MM.1S (cell line): ENCODE data around the gene ZMYM5.

ENCODE experiments used
- DNase-seq: peaks from one replicate; pipeline ENCODE4 v3.0.0-alpha.2; 2015
- H2AFZ ChIP-seq: fragments of 300-600 bp; sonication (generic); 2 replicates; pipeline ENCODE4 v1.6.0; 2016; ENCODE audit warnings: antibody characterized with exemption, low read length
- H3F3A ChIP-seq: fragments of 300-600 bp; sonication (generic); 2 replicates; pipeline ENCODE4 v1.6.1; 2016; ENCODE audit warnings: mild to moderate bottlenecking, antibody characterized with exemption, low read length, moderate library complexity, mixed read lengths; ENCODE audit not compliant: insufficient read depth
- H3K27ac ChIP-seq: fragments of 300-600 bp; sonication (generic); 2 replicates; pipeline ENCODE4 v1.5.1; 2016; ENCODE audit warnings: mild to moderate bottlenecking, low read length
- H3K27me3 ChIP-seq: fragments of 300-600 bp; sonication (generic); replicated peaks from 2 replicates; pipeline ENCODE4 v1.6.0; 2016; ENCODE audit warnings: low read length; ENCODE audit not compliant: insufficient read depth
- H3K36me3 ChIP-seq: fragments of 300-600 bp; sonication (generic); replicated peaks from 2 replicates; pipeline ENCODE4 v1.6.1; 2016; ENCODE audit warnings: mild to moderate bottlenecking, low read length, mixed read lengths; ENCODE audit not compliant: insufficient read depth
- H3K4me1 ChIP-seq: fragments of 300-600 bp; sonication (generic); 2 replicates; pipeline ENCODE4 v1.6.1; 2016; ENCODE audit warnings: low read length, mixed read lengths
- H3K4me2 ChIP-seq: fragments of 300-600 bp; sonication (generic); 2 replicates; pipeline ENCODE4 v1.6.0; 2016; ENCODE audit warnings: low read depth, low read length
- H3K4me3 ChIP-seq: fragments of 300-600 bp; sonication (generic); 2 replicates; pipeline ENCODE4 v1.5.1; 2016; ENCODE audit warnings: low read length, mixed read lengths
- H3K79me2 ChIP-seq: fragments of 300-600 bp; sonication (generic); 2 replicates; pipeline ENCODE4 v1.6.1; 2016; ENCODE audit warnings: mixed run types, low read length, mixed read lengths
- H3K9ac ChIP-seq: fragments of 300-600 bp; sonication (generic); 2 replicates; pipeline ENCODE4 v1.6.1; 2016; ENCODE audit warnings: low read length, mixed read lengths
- H3K9me2 ChIP-seq: fragments of 300-600 bp; sonication (generic); replicated peaks from 2 replicates; pipeline ENCODE4 v1.6.1; 2016; ENCODE audit warnings: mild to moderate bottlenecking, low read length, mixed read lengths; ENCODE audit not compliant: insufficient read depth
- H3K9me3 ChIP-seq: fragments of 300-600 bp; sonication (generic); replicated peaks from 2 replicates; pipeline ENCODE4 v1.6.1; 2016; ENCODE audit warnings: mild to moderate bottlenecking, low read length, mixed read lengths; ENCODE audit not compliant: insufficient read depth
- H4K20me1 ChIP-seq: fragments of 300-600 bp; sonication (generic); 2 replicates; pipeline ENCODE4 v1.6.1; 2016; ENCODE audit warnings: mild to moderate bottlenecking, low read length, moderate library complexity, mixed read lengths; ENCODE audit not compliant: insufficient read depth
- EZH2 ChIP-seq: fragments of 300-600 bp; sonication (generic); optimal IDR thresholded peaks from 2 replicates; pipeline ENCODE3; 2017; ENCODE audit warnings: low read depth, mild to moderate bottlenecking, antibody characterized with exemption, low read length, mixed read lengths
- EZH2phosphoT487 ChIP-seq: fragments of 300-600 bp; sonication (generic); IDR thresholded peaks from 2 replicates; pipeline ENCODE4 v1.6.1; 2018; ENCODE audit warnings: antibody characterized with exemption, low read length
- TF ChIP-seq, protein P1 (sequence below): fragments of 300-600 bp; sonication (generic); IDR thresholded peaks from 2 replicates; pipeline ENCODE4 v1.5.1; 2016; ENCODE audit warnings: antibody characterized with exemption, low read length, mixed read lengths

Gene ZMYM5

DNA sequence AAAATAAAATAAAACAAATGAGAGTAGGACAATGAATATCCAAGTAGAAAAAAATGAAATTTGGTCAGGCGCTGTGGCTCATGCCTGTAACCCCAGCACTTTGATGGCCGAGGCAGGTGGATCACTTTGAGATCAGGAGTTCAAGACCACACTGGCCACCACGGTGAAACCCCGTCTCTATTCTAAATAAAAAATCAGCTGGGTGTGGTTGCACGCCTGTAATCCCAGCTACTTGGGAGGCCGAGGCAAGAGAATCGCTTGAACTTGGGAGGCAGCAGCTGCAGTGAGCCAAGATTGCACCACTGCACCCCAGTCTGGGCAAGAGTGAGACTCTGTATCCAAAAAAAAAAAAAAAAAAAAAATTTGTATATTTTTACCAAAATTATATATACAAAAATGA is 18.2 kb upstream of the ZMYM5 start:
- no peaks in the 10 kb centered on the region for H3K4me1 ChIP-seq
- H3K4me3 ChIP-seq: no peak overlapping the region
- DNase-seq: no peak
- H3K27me3 ChIP-seq: no peaks in the 10 kb centered on the region
- no peak overlapping the region for H3K9ac ChIP-seq
- no peak overlapping the region for H3K27ac ChIP-seq
- no peaks in the 10 kb centered on the region for H4K20me1 ChIP-seq
- H3F3A ChIP-seq: no peaks in the 10 kb centered on the region
- H3K9me3 ChIP-seq: no peaks in the 10 kb centered on the region
- H3K36me3 ChIP-seq: no peaks in the 10 kb centered on the region
- H2AFZ ChIP-seq: no peak overlapping the region
- H3K79me2 ChIP-seq: no peaks in the 10 kb centered on the region
- no peak overlapping the region for H3K4me2 ChIP-seq
- TF ChIP-seq EZH2phosphoT487 (no peak), EZH2 (no peak)
- TF ChIP-seq, protein P1, sequence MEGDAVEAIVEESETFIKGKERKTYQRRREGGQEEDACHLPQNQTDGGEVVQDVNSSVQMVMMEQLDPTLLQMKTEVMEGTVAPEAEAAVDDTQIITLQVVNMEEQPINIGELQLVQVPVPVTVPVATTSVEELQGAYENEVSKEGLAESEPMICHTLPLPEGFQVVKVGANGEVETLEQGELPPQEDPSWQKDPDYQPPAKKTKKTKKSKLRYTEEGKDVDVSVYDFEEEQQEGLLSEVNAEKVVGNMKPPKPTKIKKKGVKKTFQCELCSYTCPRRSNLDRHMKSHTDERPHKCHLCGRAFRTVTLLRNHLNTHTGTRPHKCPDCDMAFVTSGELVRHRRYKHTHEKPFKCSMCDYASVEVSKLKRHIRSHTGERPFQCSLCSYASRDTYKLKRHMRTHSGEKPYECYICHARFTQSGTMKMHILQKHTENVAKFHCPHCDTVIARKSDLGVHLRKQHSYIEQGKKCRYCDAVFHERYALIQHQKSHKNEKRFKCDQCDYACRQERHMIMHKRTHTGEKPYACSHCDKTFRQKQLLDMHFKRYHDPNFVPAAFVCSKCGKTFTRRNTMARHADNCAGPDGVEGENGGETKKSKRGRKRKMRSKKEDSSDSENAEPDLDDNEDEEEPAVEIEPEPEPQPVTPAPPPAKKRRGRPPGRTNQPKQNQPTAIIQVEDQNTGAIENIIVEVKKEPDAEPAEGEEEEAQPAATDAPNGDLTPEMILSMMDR: no peak
- no peaks in the 10 kb centered on the region for H3K9me2 ChIP-seq

DNA sequence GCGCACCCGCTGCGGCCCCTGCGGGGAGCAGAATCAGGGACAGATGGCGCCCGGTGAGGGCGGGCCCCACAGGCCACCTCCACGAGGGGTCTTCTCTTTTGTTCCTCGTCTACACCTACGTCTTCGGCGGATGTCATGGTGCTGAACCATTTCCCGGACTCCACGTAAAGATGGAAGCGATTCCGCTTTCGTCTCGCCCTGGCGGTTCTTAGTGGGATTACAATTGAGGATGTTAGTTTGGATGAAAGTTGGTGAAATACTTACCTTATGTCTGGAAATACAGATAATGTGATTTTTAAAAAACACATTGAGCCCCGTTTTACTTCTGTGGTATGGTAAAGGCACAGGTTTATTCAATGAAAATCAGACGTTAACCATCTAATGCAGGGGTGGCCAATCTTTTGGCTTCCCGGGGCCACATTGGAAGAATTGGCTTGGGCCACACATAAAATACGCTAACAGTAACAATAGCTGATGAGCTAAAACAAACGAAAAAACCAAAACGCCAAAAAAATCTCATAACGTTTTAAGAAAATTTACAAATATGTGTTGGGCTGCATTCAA is 1.4 kb upstream of the ZMYM5 start:
- Histone ChIP-seq H3K9me3 (no peaks in the 10 kb centered on the region), H3F3A (0 out of 2 replicates have a peak, but pooled peaks cover 3% of the 10 kb centered on the region), H2AFZ (peak overlapping the region; percentile 74), H3K36me3 (no peaks in the 10 kb centered on the region), H4K20me1 (no peaks in the 10 kb centered on the region), H3K79me2 (peaks cover 28% of the 10 kb centered on the region), H3K9ac (peak overlapping the region; percentile 82), H3K27me3 (no peaks in the 10 kb centered on the region), H3K4me2 (peak overlapping the region; percentile 66), H3K4me1 (0 out of 2 replicates have a peak, but pooled peaks cover 6% of the 10 kb centered on the region), H3K27ac (peak overlapping the region; percentile 91), H3K9me2 (no peaks in the 10 kb centered on the region), H3K4me3 (peak overlapping the region; percentile 74)
- DNase-seq: peak; percentile 53
- TF ChIP-seq, protein P1: peak; percentile 47
- TF ChIP-seq EZH2 (no peak), EZH2phosphoT487 (no peak)

DNA sequence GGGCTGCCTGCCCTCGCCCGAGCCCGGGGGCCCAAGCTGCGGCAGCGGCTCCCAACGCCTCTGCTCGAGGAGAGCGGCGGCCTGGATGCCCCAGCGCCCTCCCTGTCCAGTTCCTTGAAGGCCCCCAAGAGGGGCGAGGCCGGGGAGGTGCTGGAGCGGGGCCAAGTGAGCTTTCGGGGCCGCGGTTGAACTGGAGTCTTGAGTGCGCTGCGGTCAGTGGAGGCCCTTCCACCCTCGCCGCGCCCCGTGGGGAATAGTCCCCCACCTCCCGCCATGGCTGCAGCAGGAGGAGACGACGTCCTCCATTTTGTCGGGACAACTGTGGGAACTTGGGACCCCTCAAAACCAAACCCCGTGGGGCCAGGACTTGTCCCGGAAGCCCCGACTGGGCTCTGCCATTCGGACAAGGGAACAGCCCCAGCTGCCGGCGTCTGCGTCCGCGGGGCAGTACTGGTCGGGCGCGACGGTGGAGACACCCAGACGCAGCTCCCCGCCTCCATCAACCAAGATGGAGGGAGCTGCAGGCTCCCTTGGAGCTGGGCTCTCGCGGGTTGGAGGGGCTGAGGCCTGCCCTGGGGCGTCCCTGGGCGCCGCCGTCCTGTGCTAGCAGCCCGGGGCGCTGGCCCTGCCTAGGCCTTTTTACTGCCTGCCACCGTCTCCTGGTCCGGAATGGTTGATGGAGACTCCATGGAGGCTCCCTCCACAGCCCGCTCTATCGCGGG is 736 bp upstream of the ZMYM5 start:
- peak overlapping the region; percentile 82 for H3K9ac ChIP-seq
- 0 out of 2 replicates have a peak, but pooled peaks cover 6% of the 10 kb centered on the region for H3K4me1 ChIP-seq
- H3K79me2 ChIP-seq: peaks cover 29% of the 10 kb centered on the region
- H3K9me3 ChIP-seq: no peaks in the 10 kb centered on the region
- TF ChIP-seq EZH2 (no peak), EZH2phosphoT487 (no peak)
- TF ChIP-seq, protein P1: no peak
- 0 out of 2 replicates have a peak, but pooled peaks cover 3% of the 10 kb centered on the region for H3F3A ChIP-seq
- peak overlapping the region; percentile 91 for H3K27ac ChIP-seq
- no peaks in the 10 kb centered on the region for H3K9me2 ChIP-seq
- H3K4me3 ChIP-seq: peak overlapping the region; percentile 74
- peak overlapping the region; percentile 66 for H3K4me2 ChIP-seq
- H3K27me3 ChIP-seq: no peaks in the 10 kb centered on the region
- H3K36me3 ChIP-seq: no peaks in the 10 kb centered on the region
- H4K20me1 ChIP-seq: no peaks in the 10 kb centered on the region
- DNase-seq: peak; percentile 38
- peak overlapping the region; percentile 74 for H2AFZ ChIP-seq
